ENCODE measurements around the gene PAX5.

GRCh38 chr9:36959681-36960574 lies 74.1 kb downstream of the PAX5 start:
- TF ChIP-seq CTCF (IDR thresholded peaks at IDR 0.05; ENCODE audit: low read depth, low read length, poor library complexity, severe bottlenecking) (no peak), EZH2phosphoT487 (IDR thresholded peaks at IDR 0.05; ENCODE audit: borderline replicate concordance, low read length) (no peak)

Data from DOHH2 (cell line).